Transverse colon (tissue), 4 donors: ENCODE data around the gene MKI67.

Experiments
- CTCF ChIP-seq, 5 experiments: fragments of 200-600 bp in 3 of 5; fragments of 450-650 bp in 2 of 5; sonication (generic) in 3 of 5; IDR thresholded peaks; 1 replicate in 2 of 5; 2 replicates in 3 of 5; pipeline ENCODE4 v1.5.1; 2016 to 2017; ENCODE audit warnings: antibody characterized with exemption in 5 of 5, inconsistent platforms in 3 of 5, mild to moderate bottlenecking in 2 of 5, moderate library complexity in 1 of 5
- EP300 ChIP-seq: sonication (generic); formaldehyde crosslinking; IDR thresholded peaks from one replicate; pipeline ENCODE4 v1.6.1; 2017; ENCODE audit warnings: antibody characterized with exemption, low read depth
- POLR2A ChIP-seq: fragments of 450-650 bp; IDR thresholded peaks from one replicate; pipeline ENCODE4 v1.6.1; 2016; ENCODE audit warnings: antibody characterized with exemption, mild to moderate bottlenecking, moderate library complexity
- POLR2AphosphoS5 ChIP-seq, 3 donors: sonication (generic); formaldehyde crosslinking; IDR thresholded peaks; one replicate each; pipeline ENCODE4 v1.6.1; 2016; ENCODE audit warnings: antibody characterized with exemption in 3 of 3

DNA sequence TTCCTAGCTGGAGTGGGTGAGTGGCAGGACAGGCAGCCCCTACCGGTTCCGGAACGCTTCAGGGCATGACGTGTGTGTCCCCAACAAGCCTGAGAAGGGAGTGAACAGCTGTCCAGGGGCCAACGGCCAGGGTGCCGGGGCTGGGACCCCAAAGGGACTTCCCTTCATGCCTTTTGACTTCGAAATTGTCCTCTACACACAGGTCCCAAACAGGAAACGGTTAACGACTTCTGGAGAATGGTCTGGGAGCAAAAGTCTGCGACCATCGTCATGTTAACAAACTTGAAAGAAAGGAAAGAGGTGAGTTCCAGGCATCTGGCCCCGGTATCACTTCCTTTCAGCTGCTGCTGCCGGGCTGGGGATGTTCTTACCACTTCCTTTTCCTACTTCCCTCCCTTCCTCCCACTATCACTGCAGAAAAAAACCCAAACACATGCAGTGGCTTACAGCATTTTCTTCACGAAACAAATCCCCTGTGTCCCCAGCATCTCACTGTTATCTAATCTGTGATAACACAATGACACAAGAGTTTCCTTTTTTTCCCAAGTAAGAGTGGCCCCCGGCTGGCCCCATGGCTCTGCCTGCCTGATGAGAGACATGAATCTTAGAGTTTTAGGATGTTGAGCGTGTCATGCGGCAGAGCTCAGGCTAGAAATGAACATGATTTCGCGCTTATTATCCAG is 63.2 kb downstream of the MKI67 start:
- TF ChIP-seq CTCF (IDR thresholded peaks at IDR 0.05) = no peak
- TF ChIP-seq POLR2A = no peak
- no peak for TF ChIP-seq EP300
- peak in 2 of 3 donors; percentile 8 to 15 for TF ChIP-seq POLR2AphosphoS5 (IDR thresholded peaks at IDR 0.05)
